Suprapubic skin (tissue), 4 donors: ENCODE results near the gene KRT17.

Experiments used
- CTCF ChIP-seq, 2 donors: fragments of 200-600 bp in 1 of 2; fragments of 450-650 bp in 1 of 2; sonication (generic) in 1 of 2; IDR thresholded peaks; one replicate each; pipeline ENCODE4 v1.5.1; 2016 to 2019; ENCODE audit warnings: antibody characterized with exemption in 2 of 2, mild to moderate bottlenecking in 1 of 2, moderate library complexity in 1 of 2
- EP300 ChIP-seq: sonication (generic); formaldehyde crosslinking; IDR thresholded peaks from one replicate; pipeline ENCODE4 v1.6.1; 2017; ENCODE audit warnings: antibody characterized with exemption
- POLR2A ChIP-seq, 2 donors: fragments of 450-650 bp; IDR thresholded peaks; one replicate each; pipeline ENCODE4 v1.6.1; 2017; ENCODE audit warnings: antibody characterized with exemption in 2 of 2, mild to moderate bottlenecking in 2 of 2, moderate library complexity in 2 of 2
- POLR2AphosphoS5 ChIP-seq, 3 donors: sonication (generic); formaldehyde crosslinking; IDR thresholded peaks; one replicate each; pipeline ENCODE4 v1.6.1; 2017; ENCODE audit warnings: antibody characterized with exemption in 3 of 3

- TF ChIP-seq POLR2A (IDR thresholded peaks at IDR 0.05), result no peak
- TF ChIP-seq CTCF (IDR thresholded peaks at IDR 0.05), result no peak
- TF ChIP-seq EP300, result no peak
- TF ChIP-seq POLR2AphosphoS5 (IDR thresholded peaks at IDR 0.05), result no peak
Observed at GRCh38 chr17:41653421-41653820, 29.0 kb upstream of the KRT17 start.
